ENCODE results near the gene EIF4E2. TPM values are rescaled to one million over a fixed set of nuclear protein-coding genes. Genes with fewer than 3 reads are reported as not detected.

EIF4E2 gene
- total and polyA plus RNA-seq, 2 of the 13 experiments (the other 11 are each of a cell fraction or from before 2014, with no cell fraction given) = 25.0 to 101 TPM

GRCh38 chr2:232515639-232516038, 34.9 kb upstream of the EIF4E2 start (continued):
- TF ChIP-seq ZNF318 (CRISPR knock-in tag; IDR thresholded peaks at IDR 0.05) = no peak
- TF ChIP-seq RARG (CRISPR knock-in tag; IDR thresholded peaks at IDR 0.05; ENCODE audit: low read depth) = no peak
- TF ChIP-seq ZZZ3 (CRISPR knock-in tag; IDR thresholded peaks at IDR 0.05; ENCODE audit: borderline replicate concordance) = no peak
- TF ChIP-seq TP53 (CRISPR knock-in tag; conservative IDR thresholded peaks at IDR 0.05) = no peak
- no peak for TF ChIP-seq ZKSCAN5 (CRISPR knock-in tag; IDR thresholded peaks at IDR 0.05)
- TF ChIP-seq ZNF557 (CRISPR knock-in tag; IDR thresholded peaks at IDR 0.05) = no peak
- TF ChIP-seq GZF1 (CRISPR knock-in tag; IDR thresholded peaks at IDR 0.05) = no peak
- no peak for TF ChIP-seq TRIM24 (CRISPR knock-in tag; IDR thresholded peaks at IDR 0.05)
- no peak for TF ChIP-seq SMAD1 (CRISPR knock-in tag; IDR thresholded peaks at IDR 0.05; ENCODE audit: borderline replicate concordance, low read depth)

All from HepG2 (cell line).